ES-I3 (cell line): Measurements from ENCODE around the gene SPTLC1.
"Not testable (repeated sequence)": the region's sequence is repeated elsewhere in the genome, so short reads cannot be mapped to it uniquely, and the experiment has no call there.

ENCODE experiments used
- H3K36me3 ChIP-seq: 2 replicates; pipeline ENCODE4 v1.6.1; 2013; ENCODE audit warnings: mild to moderate bottlenecking, low read length, control low read depth, moderate library complexity; ENCODE audit not compliant: insufficient read depth
- H3K4me1 ChIP-seq: 2 replicates; pipeline ENCODE4 v1.6.1; 2013; ENCODE audit warnings: mild to moderate bottlenecking, control low read depth, low read length; ENCODE audit not compliant: insufficient read depth
- H3K9ac ChIP-seq: 2 replicates; pipeline ENCODE4 v1.6.1; 2013; ENCODE audit warnings: low read depth, mild to moderate bottlenecking, low read length, moderate library complexity
- H3K9me3 ChIP-seq: 2 replicates; pipeline ENCODE4 v1.6.1; 2013; ENCODE audit warnings: mild to moderate bottlenecking, low read length, moderate library complexity; ENCODE audit not compliant: control insufficient read depth, insufficient read depth

The SPTLC1 gene

DNA sequence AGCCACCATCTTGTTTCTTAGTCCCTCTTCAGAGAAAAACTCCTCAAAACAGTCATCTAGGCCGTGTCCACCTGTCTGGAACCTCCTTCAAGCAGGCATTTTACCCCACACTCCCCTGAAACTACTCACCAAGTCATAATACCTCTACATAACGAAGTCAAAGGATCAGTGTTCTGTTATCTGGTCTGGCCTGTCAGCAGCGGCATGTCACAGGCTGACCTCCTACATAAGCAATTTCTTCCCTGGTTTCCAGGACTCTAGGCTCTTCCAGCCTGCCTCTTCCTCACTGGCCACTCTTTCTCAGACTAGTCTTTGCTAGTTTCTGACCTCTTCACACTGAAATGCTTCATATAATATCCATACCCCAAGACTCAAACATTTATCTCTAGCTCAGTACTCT is 72.2 kb downstream of the SPTLC1 start:
- Histone ChIP-seq H3K36me3 (peaks cover 48% of the 10 kb centered on the region), H3K4me1 (0 out of 2 replicates have a peak, but pooled peaks cover under 1% of the 10 kb centered on the region), H3K9me3 (peaks cover 17% of the 10 kb centered on the region), H3K9ac (no peak overlapping the region)

DNA sequence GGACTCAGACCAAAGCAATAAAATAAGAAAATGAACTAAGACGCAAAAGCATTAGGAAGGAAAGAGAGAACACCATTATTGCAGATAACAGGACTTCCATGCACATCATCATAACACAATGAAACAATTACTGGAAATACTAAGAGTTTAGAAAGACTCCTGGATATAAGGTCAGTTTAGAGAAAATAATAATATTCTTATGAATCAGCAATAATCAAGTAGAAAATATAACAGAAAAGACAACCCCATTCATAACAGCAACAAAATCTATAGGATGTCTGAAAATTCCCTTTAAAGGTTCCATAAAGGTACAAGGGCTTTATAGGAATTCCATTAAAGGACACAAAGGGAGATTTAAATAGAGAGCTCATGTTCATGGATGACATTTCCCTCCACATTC is 73.0 kb downstream of the SPTLC1 start:
- Histone ChIP-seq H3K9ac (no peak overlapping the region), H3K36me3 (peaks cover 48% of the 10 kb centered on the region), H3K4me1 (no peaks in the 10 kb centered on the region), H3K9me3 (peaks cover 17% of the 10 kb centered on the region)

DNA sequence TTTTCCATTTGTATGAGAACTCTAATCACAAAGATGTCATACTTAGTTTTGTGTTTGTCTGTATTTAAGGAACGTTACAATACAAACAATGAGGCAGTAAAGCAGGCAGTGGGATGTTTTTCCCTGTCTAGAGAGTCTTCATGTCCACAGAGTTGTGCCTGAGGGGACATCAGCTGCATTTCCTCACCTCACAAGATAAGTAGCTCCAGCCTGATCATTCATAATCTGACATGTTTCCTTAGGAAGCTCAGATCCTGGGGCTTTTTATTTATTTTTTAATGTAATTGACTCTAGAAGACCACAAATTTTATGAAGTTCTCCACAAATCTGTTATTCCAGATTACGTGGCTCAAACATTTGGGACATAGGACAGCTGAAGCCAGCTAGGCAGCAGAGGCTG is 78.5 kb downstream of the SPTLC1 start:
- peaks cover 1% of the 10 kb centered on the region for H3K9me3 ChIP-seq
- H3K4me1 ChIP-seq: no peaks in the 10 kb centered on the region
- H3K36me3 ChIP-seq: peaks cover 34% of the 10 kb centered on the region
- H3K9ac ChIP-seq: no peak overlapping the region

DNA sequence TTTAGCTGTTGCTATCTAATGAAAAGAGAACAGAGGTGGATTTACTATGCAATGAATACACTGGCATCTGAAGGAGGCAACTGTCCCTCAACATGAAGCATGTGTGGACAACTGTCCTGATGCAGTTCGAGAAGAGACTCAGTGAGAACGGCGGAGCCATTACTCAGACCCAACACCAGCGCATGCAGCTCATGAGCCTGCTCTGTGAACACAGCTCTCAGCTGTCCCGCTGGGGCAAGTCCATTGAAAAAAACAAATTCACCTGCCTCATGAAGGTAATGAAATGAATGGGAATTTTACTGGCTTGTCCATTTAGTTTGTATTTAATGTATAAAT is 78.8 kb downstream of the SPTLC1 start:
- H3K9me3 ChIP-seq: no peaks in the 10 kb centered on the region; the same call in 1 of the 2 replicates
- no peaks in the 10 kb centered on the region for H3K4me1 ChIP-seq
- peaks cover 33% of the 10 kb centered on the region for H3K36me3 ChIP-seq
- H3K9ac ChIP-seq: no peak overlapping the region

DNA sequence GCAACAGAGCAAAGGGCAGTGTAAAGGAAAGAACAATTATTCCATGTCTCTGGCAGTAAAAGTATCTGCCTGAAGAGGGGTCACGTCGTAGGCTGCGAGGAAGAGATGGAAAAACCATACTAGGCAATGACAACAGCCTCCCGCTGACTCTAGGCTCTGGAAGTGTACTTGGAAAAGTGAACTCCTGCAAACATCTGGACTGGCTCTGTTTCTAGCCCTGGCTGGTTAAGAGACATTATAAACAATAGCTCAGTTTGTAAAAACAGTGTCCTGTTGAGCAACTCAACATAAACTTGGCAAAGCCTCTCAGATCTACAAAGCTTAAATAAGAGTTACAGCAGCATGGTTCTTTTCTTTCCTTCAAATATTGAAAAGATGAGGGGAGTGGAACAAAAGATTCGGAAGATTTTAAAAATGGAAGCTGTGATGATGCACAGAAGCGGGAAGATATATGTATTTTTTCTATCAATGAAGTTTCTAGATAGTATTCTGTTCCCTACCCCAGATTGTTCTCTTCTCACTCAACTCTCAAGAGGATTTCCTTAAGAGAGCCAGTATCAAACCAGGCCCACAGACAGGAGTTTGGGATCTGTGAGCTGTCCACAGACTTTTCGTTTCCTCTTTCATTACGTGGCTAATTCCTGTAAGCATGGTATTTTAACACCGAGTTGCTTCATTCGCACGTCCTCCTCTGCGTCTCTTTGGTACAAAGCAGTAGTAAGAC is 79.4 kb downstream of the SPTLC1 start:
- Histone ChIP-seq H3K9ac (no peak overlapping the region), H3K9me3 (no peaks in the 10 kb centered on the region), H3K36me3 (peaks cover 30% of the 10 kb centered on the region), H3K4me1 (no peaks in the 10 kb centered on the region)

DNA sequence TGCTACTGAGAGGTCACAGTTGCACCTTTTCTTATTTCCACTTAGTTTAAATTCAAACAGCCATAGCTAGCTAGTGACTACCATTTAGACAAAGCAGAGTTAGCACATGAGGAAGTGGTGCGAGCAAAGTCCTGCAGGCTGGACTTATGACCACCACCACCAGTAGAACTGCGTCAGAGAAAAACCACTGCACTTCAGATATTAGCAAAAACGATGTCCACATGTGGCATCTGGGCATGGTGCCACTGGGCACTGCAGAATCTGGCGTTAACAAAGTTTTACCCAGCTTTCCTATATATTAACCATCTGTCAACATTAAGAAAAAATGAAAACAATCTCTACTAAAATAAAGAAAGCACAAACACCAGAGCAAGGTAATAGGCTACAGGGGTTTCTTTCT is 80.1 kb downstream of the SPTLC1 start:
- H3K4me1 ChIP-seq: no peaks in the 10 kb centered on the region
- H3K36me3 ChIP-seq: peaks cover 28% of the 10 kb centered on the region
- no peak overlapping the region for H3K9ac ChIP-seq
- H3K9me3 ChIP-seq: no peaks in the 10 kb centered on the region

DNA sequence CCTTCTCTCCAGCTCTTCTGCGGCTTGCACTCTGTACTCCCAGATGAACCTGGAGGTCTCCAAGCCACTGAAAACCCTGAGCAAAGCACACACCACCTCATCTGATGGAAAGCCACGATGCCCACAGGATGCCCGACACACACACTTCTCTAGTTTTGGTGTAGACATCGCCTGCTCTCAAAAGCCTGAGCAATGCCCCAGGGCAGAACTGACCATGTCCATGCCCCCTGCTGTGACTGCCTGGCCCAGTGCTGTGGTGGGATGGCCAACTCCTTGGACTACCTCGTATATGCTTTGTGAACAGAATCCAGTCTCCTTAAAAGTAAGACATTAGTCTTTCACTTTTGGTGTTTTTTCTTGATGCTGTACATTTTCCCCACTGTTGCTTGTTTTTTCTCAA is 81.2 kb downstream of the SPTLC1 start:
- Histone ChIP-seq H3K36me3 (peaks cover 28% of the 10 kb centered on the region), H3K4me1 (no peaks in the 10 kb centered on the region), H3K9me3 (no peaks in the 10 kb centered on the region), H3K9ac (no peak overlapping the region)

DNA sequence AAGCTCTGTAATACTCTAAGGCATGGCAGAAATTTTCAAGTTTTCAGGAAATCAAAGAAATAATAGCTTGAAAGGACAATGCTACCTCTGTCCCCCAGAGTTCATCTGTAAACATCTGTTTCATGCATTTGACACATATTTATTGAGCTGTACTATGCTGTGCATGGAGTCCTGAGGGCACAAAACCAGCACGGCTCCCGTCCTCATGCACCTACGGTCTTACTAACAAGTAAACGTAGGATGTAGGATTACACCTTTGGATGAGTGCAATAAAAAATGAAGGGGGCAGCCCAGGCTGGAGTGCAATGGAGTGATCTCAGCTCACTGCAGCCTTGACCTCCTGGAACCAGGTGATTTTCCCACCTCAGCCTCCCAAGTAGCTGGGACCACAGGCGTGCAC is 81.9 kb downstream of the SPTLC1 start:
- H3K36me3 ChIP-seq: peaks cover 28% of the 10 kb centered on the region

DNA sequence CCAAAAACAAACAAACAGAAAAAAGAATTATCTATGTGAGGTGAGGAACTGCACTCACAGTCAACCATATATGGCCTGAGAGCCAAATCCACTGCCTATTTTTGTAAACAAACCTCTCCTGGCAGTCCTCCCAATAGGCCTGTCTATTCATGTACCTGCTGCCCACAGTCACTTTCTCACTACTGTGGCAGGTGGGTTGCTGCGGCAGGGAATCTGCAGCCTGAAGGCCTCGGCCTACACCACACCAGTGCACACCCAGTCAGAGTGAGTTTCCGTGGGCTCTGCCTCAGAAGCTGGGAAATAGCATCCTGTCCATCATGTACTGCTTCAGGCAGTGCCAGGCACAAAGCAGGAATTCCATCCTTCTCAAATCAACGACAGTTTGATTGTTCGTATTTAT is 82.3 kb downstream of the SPTLC1 start:
- Histone ChIP-seq H3K4me1 (no peaks in the 10 kb centered on the region), H3K9ac (no peak overlapping the region), H3K9me3 (no peaks in the 10 kb centered on the region), H3K36me3 (peaks cover 28% of the 10 kb centered on the region)

More for the DNA sequence above, 81.9 kb downstream of the SPTLC1 start:
- Histone ChIP-seq H3K9ac (no peak overlapping the region), H3K4me1 (no peaks in the 10 kb centered on the region), H3K9me3 (no peaks in the 10 kb centered on the region)

DNA sequence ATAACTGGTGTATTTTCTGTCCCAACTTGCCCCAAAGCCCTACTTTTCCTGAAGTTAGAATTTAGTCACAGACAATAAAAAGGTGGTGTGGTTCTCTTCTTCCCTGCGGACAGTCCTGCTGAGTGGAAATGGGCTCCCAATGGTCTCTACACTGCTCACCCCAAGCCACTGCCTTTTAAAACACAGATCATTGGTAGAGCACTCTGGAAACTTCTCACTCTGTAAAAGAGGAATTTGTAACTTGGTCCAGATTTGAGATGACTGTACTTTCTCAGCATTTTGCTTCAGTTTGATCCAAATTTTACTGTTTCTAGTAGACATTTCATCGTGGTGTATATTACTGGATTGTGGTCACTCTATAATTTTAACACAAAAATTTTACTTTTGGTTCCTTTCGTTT is 84.8 kb downstream of the SPTLC1 start:
- no peaks in the 10 kb centered on the region for H3K4me1 ChIP-seq
- H3K9me3 ChIP-seq: no peaks in the 10 kb centered on the region
- peaks cover 15% of the 10 kb centered on the region; the same call in 1 of the 2 replicates for H3K36me3 ChIP-seq
- H3K9ac ChIP-seq: no peak overlapping the region

DNA sequence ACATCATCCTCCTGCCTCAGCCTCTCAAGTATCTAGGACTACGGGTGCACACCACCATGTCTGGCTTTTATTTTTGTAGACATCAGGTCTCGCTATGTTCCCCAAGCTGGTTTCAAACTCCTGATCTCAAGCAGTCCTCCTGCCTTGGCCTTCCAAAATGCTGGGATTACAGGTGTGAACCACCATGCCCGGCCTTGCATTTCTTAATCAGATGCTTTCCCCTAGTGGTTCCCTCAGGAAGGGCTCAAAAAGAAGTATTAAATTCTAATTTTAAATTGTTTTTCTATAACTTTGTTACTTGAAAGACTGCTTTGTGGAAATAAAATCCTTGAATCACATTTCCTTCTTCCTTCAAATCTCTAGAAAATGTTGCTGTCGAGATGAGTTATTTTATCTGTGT is 85.7 kb downstream of the SPTLC1 start:
- no peaks in the 10 kb centered on the region for H3K9me3 ChIP-seq
- peaks cover 7% of the 10 kb centered on the region; the same call in 1 of the 2 replicates for H3K36me3 ChIP-seq
- no peaks in the 10 kb centered on the region for H3K4me1 ChIP-seq
- H3K9ac ChIP-seq: no peak overlapping the region

DNA sequence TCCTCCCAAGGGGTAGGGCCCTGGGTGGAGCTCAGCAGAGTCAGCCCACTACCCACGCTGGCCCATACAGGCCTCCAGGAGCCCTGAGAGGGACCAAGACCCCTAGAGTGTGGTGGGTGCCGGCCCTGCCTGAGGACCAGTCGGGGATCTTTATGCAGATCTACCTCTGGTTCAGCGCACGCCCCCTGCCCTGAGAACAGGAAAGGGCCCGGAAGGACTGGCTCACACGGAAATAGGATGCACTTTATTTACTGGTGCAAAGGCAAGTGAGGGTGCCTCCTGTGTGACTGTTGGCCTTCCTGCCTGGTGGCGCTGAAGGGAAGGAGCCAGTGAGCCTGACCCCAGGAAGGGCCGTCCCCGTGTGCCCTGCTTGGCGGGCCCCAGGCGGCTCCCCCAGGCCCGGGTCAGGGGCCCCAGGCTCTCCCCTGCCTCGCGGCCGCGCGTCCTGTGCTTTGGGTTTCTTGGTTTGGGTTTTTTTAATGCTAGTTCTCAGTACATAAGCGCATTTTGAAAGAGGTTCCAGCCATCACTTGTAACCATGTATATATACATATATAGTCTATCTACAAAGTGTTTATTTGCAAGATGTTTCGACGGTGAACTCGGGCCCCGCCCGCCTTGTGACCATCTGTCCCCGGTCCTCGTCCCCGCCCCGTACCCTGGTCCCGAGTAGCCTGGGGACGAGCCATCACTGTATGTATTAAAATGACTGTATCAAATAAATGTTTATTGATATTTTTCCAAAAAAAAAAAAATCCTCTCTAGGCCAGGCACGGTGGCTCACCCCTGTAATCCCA is 88.8 kb downstream of the SPTLC1 start:
- Histone ChIP-seq H3K4me1 (no peaks in the 10 kb centered on the region), H3K9ac (no peak overlapping the region), H3K36me3 (no peaks in the 10 kb centered on the region), H3K9me3 (no peaks in the 10 kb centered on the region; the same call in 1 of the 2 replicates)

DNA sequence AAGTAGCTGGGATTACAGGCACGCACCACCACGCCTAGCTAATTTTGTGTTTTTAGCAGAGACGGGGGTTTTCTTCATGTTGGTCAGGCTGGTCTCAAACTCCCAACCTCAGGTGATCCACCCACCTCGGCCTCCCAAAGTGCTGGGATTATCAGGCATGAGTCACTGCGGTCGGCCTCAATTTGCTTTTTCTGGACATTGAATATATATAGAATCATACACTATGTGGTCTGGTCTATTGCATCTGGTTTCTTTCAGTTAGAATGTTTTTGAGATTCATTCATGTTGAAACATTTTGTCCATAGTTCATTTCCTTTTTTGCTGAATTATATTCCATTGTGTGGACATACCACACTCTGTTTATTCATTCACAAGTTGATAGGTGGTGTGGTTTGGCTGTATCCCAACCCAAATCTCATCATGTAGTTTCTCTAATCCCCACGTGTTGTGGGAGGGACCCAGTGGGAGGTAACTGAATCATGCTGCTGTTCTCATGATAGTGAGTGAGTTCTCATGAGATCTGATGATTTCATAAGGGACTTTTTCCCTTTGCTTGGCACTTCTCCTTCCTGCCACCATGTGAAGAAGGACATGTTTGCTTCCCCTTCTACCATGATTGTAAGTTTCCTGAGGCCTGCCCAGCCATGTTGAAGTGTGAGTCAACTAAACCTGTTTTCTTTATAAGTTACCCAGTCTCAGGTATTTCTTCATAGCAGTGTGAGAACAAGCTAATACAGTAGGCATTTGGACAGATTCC is 93.2 kb downstream of the SPTLC1 start:
- not testable (repeated sequence) for H3K9ac ChIP-seq, H3K9me3 ChIP-seq, H3K36me3 ChIP-seq, H3K4me1 ChIP-seq

DNA sequence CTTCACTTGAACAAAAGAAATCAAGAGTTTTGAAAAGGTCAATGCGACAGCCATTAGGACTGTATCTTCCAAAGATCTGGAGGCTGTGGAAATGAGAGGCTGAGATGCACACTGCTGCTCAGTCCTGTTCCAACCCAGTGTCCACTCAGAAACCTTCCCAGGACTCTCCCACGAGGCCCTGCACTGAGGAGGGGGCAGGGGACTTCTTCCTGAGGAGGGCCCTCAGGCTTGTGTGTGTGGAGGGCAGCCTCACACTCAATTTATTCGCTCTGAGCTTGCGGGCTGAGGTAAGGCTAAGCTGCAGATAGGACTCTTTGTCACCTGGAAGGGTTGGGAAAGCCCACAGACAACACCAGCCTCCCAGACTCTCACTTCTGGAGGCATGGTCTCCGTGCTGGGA is 95.6 kb downstream of the SPTLC1 start:
- peaks cover 7% of the 10 kb centered on the region; the same call in 1 of the 2 replicates for H3K4me1 ChIP-seq
- H3K9ac ChIP-seq: no peak overlapping the region
- no peaks in the 10 kb centered on the region; the same call in 1 of the 2 replicates for H3K9me3 ChIP-seq
- H3K36me3 ChIP-seq: no peaks in the 10 kb centered on the region
